HCT116 (cell line): ENCODE measurements around the gene AP1M1. TPM values are rescaled to one million over a fixed set of nuclear protein-coding genes. Genes with fewer than 3 reads are reported as not detected.
A peak's percentile ranks its signal among the peaks of the same experiment; 100 is the strongest.

ENCODE experiments used
- ATAC-seq: fragments of 200-7000 bp; cut with Tn5 transposase; 2 replicates; pipeline ENCODE4 v1.9.1; 2020; ENCODE audit warnings: mild to moderate bottlenecking, moderate library complexity
- BruUV-seq: library from RNA; stranded (reverse); fragments of 400-500 nt; replicated peaks from 2 replicates; lab custom pipeline; 2021; lab: Mats Ljungman, UMichigan
- CTCF ChIA-PET: fragments of 300-600 bp; sonication (Branson Sonifier 250); formaldehyde crosslinking; loops from one replicate; lab custom pipeline; 2021; ENCODE audit warnings: antibody characterized with exemption; lab: Charles Lee
- POLR2A ChIA-PET: fragments of 300-600, 350-600 bp; sonication (Branson Sonifier 250); formaldehyde crosslinking; loops from one replicate; lab custom pipeline; 2021; ENCODE audit warnings: antibody characterized with exemption; lab: Charles Lee
- RAD21 ChIA-PET, 2 experiments: fragments of 300-600 bp; sonication (Branson Sonifier 250); formaldehyde crosslinking; loops; one replicate each; lab custom pipeline; 2023; ENCODE audit warnings: low total read pairs in 2 of 2; ENCODE audit not compliant: uncharacterized antibody in 2 of 2, unreplicated experiment in 2 of 2, low non-redundant PET in 1 of 2; lab: Charles Lee
- DNase-seq: peaks from one replicate; pipeline ENCODE4 v3.0.0-alpha.2; 2010; ENCODE audit warnings: low read depth, low spot score
- H2AFZ ChIP-seq: fragments of 200-600 bp; shearing (Covaris generic), sonication (generic); 2 replicates; pipeline ENCODE4 v1.6.1; 2017; ENCODE audit warnings: low read depth, mixed run types, mixed read lengths, antibody characterized with exemption, low read length; ENCODE audit not compliant: poor library complexity, severe bottlenecking
- H3K27ac ChIP-seq: 2 replicates; pipeline ENCODE4 v1.5.1; 2012; ENCODE audit warnings: low read depth, low read length
- H3K27me3 ChIP-seq: fragments of 200-600 bp; sonication (generic); 2 replicates; pipeline ENCODE4 v1.6.1; 2016; ENCODE audit warnings: mixed run types, low read length, mixed read lengths; ENCODE audit not compliant: insufficient read depth
- H3K36me3 ChIP-seq, 2 experiments: fragments of 200-500 bp in 1 of 2; fragments of 200-600 bp in 1 of 2; sonication (Bioruptor generic) in 1 of 2; sonication (generic) in 1 of 2; 2 replicates each; pipeline versions ENCODE4 v1.5.1 to v1.6.1; 2014 to 2016; ENCODE audit warnings: low read length in 2 of 2, inconsistent platforms in 1 of 2, mixed read lengths in 1 of 2, mixed run types in 1 of 2; ENCODE audit not compliant: insufficient read depth in 2 of 2, control insufficient read depth in 1 of 2
- H3K4me1 ChIP-seq, 2 experiments: fragments of 200-600 bp in 1 of 2; sonication (generic) in 1 of 2; 2 replicates each; pipeline versions ENCODE4 v1.5.1 to v1.6.1; 2012 to 2017; ENCODE audit warnings: low read length in 2 of 2, inconsistent platforms in 1 of 2, mild to moderate bottlenecking in 1 of 2, mixed read lengths in 1 of 2, mixed run types in 1 of 2, moderate library complexity in 1 of 2; ENCODE audit not compliant: insufficient read depth in 2 of 2, control insufficient read depth in 1 of 2
- H3K4me2 ChIP-seq: fragments of 200-600 bp; sonication (generic); 2 replicates; pipeline ENCODE4 v1.6.1; 2017; ENCODE audit warnings: mixed run types, low read length, mixed read lengths
- H3K4me3 ChIP-seq, 2 experiments: fragments of 200-600 bp in 1 of 2; sonication (generic) in 1 of 2; replicated peaks in 1 of 2; 2 replicates each; pipeline ENCODE4 v1.5.1; 2011 to 2016; ENCODE audit warnings: low read length in 2 of 2, control low read depth in 1 of 2, low read depth in 1 of 2, mild to moderate bottlenecking in 1 of 2, mixed read lengths in 1 of 2, mixed run types in 1 of 2
- H3K79me2 ChIP-seq: fragments of 200-600 bp; sonication (generic); 2 replicates; pipeline ENCODE4 v1.6.1; 2017; ENCODE audit warnings: mild to moderate bottlenecking, mixed run types, low read length, moderate library complexity, mixed read lengths; ENCODE audit not compliant: insufficient read depth
- H3K9ac ChIP-seq: fragments of 200-600 bp; sonication (generic); 2 replicates; pipeline ENCODE4 v1.6.1; 2016; ENCODE audit warnings: low read length, mixed read lengths
- H3K9me2 ChIP-seq: fragments of 200-600 bp; sonication (generic), shearing (Covaris generic); 2 replicates; pipeline ENCODE4 v1.6.1; 2017; ENCODE audit warnings: mixed run types, mild to moderate bottlenecking, moderate library complexity; ENCODE audit not compliant: insufficient read depth
- H3K9me3 ChIP-seq, 2 experiments: fragments of 200-500 bp in 1 of 2; fragments of 200-600 bp in 1 of 2; sonication (Bioruptor generic) in 1 of 2; sonication (generic) in 1 of 2; 2 replicates each; pipeline ENCODE4 v1.6.1; 2014 to 2017; ENCODE audit warnings: low read length in 2 of 2, mixed read lengths in 2 of 2, inconsistent platforms in 1 of 2, low read depth in 1 of 2, mild to moderate bottlenecking in 1 of 2, mixed run types in 1 of 2, moderate library complexity in 1 of 2; ENCODE audit not compliant: control insufficient read depth in 1 of 2, insufficient read depth in 1 of 2
- H4K20me1 ChIP-seq: fragments of 200-600 bp; sonication (generic), shearing (Covaris generic); 2 replicates; pipeline ENCODE4 v1.6.1; 2017; ENCODE audit warnings: mixed run types, mild to moderate bottlenecking, moderate library complexity; ENCODE audit not compliant: insufficient read depth
- CBX3 ChIP-seq: IDR thresholded peaks from 2 replicates; pipeline ENCODE4 v1.6.1; 2012; ENCODE audit warnings: low read depth
- CEBPB ChIP-seq: IDR thresholded peaks from 2 replicates; pipeline ENCODE4 v1.6.1; 2012; ENCODE audit warnings: low read depth
- EGR1 ChIP-seq: IDR thresholded peaks from 2 replicates; pipeline ENCODE4 v1.6.1; 2012; ENCODE audit warnings: low read depth
- ELF1 ChIP-seq: IDR thresholded peaks from 2 replicates; pipeline ENCODE4 v1.6.1; 2012; ENCODE audit warnings: low read depth, borderline replicate concordance
- EZH2 ChIP-seq: fragments of 200-600 bp; sonication (generic); IDR thresholded peaks from 2 replicates; pipeline ENCODE4 v1.6.1; 2017; ENCODE audit warnings: antibody characterized with exemption, mixed run types
- FOSL1 ChIP-seq: IDR thresholded peaks from 2 replicates; pipeline ENCODE4 v1.6.1; 2012; ENCODE audit warnings: low read depth
- JUND ChIP-seq: IDR thresholded peaks from 2 replicates; pipeline ENCODE4 v1.6.1; 2012
- POLR2A ChIP-seq: IDR thresholded peaks from 2 replicates; pipeline ENCODE4 v1.7.0; 2011; ENCODE audit warnings: borderline replicate concordance; ENCODE audit not compliant: insufficient read depth, insufficient read length; ENCODE audit errors: extremely low read depth
- POLR2AphosphoS5 ChIP-seq: IDR thresholded peaks from 2 replicates; pipeline ENCODE4 v1.6.1; 2011; ENCODE audit warnings: mild to moderate bottlenecking, low read depth, low read length, moderate library complexity
- RAD21 ChIP-seq: IDR thresholded peaks from 2 replicates; pipeline ENCODE4 v1.6.1; 2012; ENCODE audit warnings: low read depth, mild to moderate bottlenecking
- SIN3A ChIP-seq: IDR thresholded peaks from 2 replicates; pipeline ENCODE4 v1.6.1; 2012; ENCODE audit warnings: low read depth
- SP1 ChIP-seq: IDR thresholded peaks from 2 replicates; pipeline ENCODE4 v1.6.1; 2012; ENCODE audit warnings: low read depth
- SRF ChIP-seq: IDR thresholded peaks from 2 replicates; pipeline ENCODE4 v1.6.1; 2012; ENCODE audit warnings: low read depth
- YY1 ChIP-seq: IDR thresholded peaks from 2 replicates; pipeline ENCODE4 v1.6.1; 2011; ENCODE audit warnings: low read length, low read depth, moderate library complexity, mild to moderate bottlenecking; ENCODE audit not compliant: insufficient replicate concordance; ENCODE audit errors: extremely low read depth
- ZNF274 ChIP-seq: fragments of 200-500 bp; sonication (Bioruptor generic); IDR thresholded peaks from 2 replicates; pipeline ENCODE4 v1.6.1; 2014; ENCODE audit warnings: mild to moderate bottlenecking, low read depth, low read length, inconsistent platforms
- intact Hi-C: fragments of 100-400 bp; cut with micrococcal nuclease; formaldehyde crosslinking; loops from 2 replicates; pipeline ENCODE4 v1.10.0; 2022
- total RNA-seq: library from RNA; stranded (reverse); gene quantifications from one replicate; pipeline ENCODE4 v1.2.1, GENCODE V29; 2021; ENCODE audit not compliant: unreplicated experiment
- TF ChIP-seq, protein P1 (sequence below), 3 experiments: fragments of 200-600 bp in 1 of 3; sonication (generic) in 1 of 3; IDR thresholded peaks in 2 of 3; conservative IDR thresholded peaks in 1 of 3; 2 replicates each; pipeline ENCODE4 v1.5.1; 2012 to 2017; ENCODE audit warnings: low read depth in 2 of 3, low read length in 2 of 3, antibody characterized with exemption in 1 of 3, borderline replicate concordance in 1 of 3, control low read depth in 1 of 3, mild to moderate bottlenecking in 1 of 3, mixed read lengths in 1 of 3, mixed run types in 1 of 3, moderate library complexity in 1 of 3; ENCODE audit not compliant: insufficient read depth in 1 of 3
- TF ChIP-seq, protein P2 (sequence below): IDR thresholded peaks from 2 replicates; pipeline ENCODE4 v1.6.1; 2012
- TF ChIP-seq, protein P3 (sequence below): IDR thresholded peaks from 2 replicates; pipeline ENCODE4 v1.6.1; 2011; ENCODE audit warnings: mild to moderate bottlenecking, low read length, moderate library complexity; ENCODE audit not compliant: insufficient replicate concordance; ENCODE audit errors: extremely low read depth
- TF ChIP-seq, protein P4 (sequence below): IDR thresholded peaks from 2 replicates; pipeline ENCODE4 v1.6.1; 2012

The AP1M1 gene
- total RNA-seq, 1 experiment from 2014 or later: 50.0 TPM

DNA sequence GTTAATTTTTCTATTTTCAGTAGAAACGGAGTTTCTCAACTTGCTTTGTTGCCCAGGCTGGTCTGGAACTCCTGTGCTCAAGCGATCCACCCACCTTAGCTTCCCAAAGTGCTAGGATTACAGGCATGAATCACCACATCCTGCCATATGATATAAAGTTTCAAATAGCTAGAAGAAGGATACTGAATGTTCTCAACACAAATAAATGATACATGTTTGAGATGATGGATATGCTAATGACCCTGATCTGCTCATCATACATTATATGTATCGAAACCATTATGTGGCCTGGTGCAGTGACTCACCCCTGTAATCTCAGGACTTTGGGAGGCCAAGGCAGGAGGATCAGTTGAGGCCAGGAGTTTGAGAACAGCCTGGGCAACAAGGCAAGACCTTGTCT lies 35.9 kb upstream of the AP1M1 start (continued):
- TF ChIP-seq, protein P1, sequence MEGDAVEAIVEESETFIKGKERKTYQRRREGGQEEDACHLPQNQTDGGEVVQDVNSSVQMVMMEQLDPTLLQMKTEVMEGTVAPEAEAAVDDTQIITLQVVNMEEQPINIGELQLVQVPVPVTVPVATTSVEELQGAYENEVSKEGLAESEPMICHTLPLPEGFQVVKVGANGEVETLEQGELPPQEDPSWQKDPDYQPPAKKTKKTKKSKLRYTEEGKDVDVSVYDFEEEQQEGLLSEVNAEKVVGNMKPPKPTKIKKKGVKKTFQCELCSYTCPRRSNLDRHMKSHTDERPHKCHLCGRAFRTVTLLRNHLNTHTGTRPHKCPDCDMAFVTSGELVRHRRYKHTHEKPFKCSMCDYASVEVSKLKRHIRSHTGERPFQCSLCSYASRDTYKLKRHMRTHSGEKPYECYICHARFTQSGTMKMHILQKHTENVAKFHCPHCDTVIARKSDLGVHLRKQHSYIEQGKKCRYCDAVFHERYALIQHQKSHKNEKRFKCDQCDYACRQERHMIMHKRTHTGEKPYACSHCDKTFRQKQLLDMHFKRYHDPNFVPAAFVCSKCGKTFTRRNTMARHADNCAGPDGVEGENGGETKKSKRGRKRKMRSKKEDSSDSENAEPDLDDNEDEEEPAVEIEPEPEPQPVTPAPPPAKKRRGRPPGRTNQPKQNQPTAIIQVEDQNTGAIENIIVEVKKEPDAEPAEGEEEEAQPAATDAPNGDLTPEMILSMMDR (IDR thresholded peaks at IDR 0.05 in 2 of 3, conservative IDR thresholded peaks at IDR 0.05 in 1 of 3; ENCODE audit: borderline replicate concordance in 1 of 3, insufficient read depth in 1 of 3, low read depth in 2 of 3, low read length in 2 of 3): no peak
- peak; percentile 61 for TF ChIP-seq EGR1
- TF ChIP-seq, protein P2, sequence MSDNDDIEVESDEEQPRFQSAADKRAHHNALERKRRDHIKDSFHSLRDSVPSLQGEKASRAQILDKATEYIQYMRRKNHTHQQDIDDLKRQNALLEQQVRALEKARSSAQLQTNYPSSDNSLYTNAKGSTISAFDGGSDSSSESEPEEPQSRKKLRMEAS: peak; percentile 64
- TF ChIP-seq SP1: peak; percentile 71
- no peak; the same call in 1 of the 2 replicates for TF ChIP-seq SRF
- no peak; the same call in none of the 2 replicates for TF ChIP-seq CBX3
- no peak for TF ChIP-seq ELF1
- TF ChIP-seq EZH2: no peak

DNA sequence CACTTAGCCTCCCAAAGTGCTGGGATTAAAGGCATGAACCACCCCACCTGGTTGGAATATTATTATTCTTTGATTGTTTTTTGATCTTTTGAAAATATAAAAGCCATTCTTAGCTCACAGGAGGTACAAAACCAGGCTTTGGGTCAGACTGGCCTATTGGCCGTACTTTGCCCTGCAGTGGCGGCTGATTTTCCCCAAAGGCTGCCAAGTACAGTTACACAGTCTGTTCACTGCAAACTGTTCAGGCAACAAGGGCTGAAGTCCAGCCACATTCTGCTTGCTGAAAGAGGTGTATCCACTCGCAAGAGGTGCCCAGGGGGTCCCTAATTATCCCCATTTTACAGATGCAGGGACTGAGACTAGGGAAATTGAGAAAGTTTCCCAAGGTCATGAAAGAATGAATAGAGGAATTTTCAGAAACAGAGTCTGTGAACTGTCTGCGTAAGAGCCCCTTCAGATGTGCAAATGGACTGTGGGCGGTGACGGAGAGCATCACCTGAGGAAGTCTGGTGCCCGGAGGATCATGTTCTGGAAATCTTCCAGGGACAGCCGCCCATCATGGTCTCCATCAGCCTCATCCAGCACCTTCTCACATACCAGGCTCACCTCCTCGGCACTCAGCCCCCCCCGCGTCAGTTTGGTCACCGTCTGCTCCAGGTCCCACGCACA lies 33.4 kb upstream of the AP1M1 start:
- CTCF ChIA-PET: no interaction called here
- H3K4me3 ChIP-seq: no peak overlapping the region
- H2AFZ ChIP-seq: peak overlapping the region; percentile 76
- TF ChIP-seq FOSL1 (no peak), ELF1 (no peak), CEBPB (no peak), POLR2AphosphoS5 (no peak), JUND (no peak), ZNF274 (no peak), EZH2 (no peak), POLR2A (no peak), CBX3 (no peak), YY1 (no peak), RAD21 (no peak), SIN3A (no peak)
- TF ChIP-seq, protein P2: no peak
- TF ChIP-seq, protein P3, sequence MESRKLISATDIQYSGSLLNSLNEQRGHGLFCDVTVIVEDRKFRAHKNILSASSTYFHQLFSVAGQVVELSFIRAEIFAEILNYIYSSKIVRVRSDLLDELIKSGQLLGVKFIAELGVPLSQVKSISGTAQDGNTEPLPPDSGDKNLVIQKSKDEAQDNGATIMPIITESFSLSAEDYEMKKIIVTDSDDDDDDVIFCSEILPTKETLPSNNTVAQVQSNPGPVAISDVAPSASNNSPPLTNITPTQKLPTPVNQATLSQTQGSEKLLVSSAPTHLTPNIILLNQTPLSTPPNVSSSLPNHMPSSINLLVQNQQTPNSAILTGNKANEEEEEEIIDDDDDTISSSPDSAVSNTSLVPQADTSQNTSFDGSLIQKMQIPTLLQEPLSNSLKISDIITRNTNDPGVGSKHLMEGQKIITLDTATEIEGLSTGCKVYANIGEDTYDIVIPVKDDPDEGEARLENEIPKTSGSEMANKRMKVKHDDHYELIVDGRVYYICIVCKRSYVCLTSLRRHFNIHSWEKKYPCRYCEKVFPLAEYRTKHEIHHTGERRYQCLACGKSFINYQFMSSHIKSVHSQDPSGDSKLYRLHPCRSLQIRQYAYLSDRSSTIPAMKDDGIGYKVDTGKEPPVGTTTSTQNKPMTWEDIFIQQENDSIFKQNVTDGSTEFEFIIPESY: no peak
- TF ChIP-seq, protein P4, sequence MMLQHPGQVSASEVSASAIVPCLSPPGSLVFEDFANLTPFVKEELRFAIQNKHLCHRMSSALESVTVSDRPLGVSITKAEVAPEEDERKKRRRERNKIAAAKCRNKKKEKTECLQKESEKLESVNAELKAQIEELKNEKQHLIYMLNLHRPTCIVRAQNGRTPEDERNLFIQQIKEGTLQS: no peak
- TF ChIP-seq, all 23 proteins: peak for 0
- DNase-seq: no peak
- intact Hi-C loops: no loop called here
- Histone ChIP-seq H3K9me2 (no peaks in the 10 kb centered on the region), H3K9ac (no peak overlapping the region), H3K4me1 (peaks cover 42 to 54% of the 10 kb centered on the region in 2 experiments), H3K9me3 (no peaks in the 10 kb centered on the region; a peak in 1 of 4 replicates), H4K20me1 (no peaks in the 10 kb centered on the region), H3K36me3 (no peaks in the 10 kb centered on the region), H3K27me3 (no peaks in the 10 kb centered on the region), H3K4me2 (peak overlapping the region; percentile 3), H3K79me2 (no peaks in the 10 kb centered on the region), H3K27ac (0 out of 2 replicates have a peak overlapping the region, but pooled peaks have one; percentile 13)
- ChIA-PET RAD21 (no interaction called here), POLR2A (interaction anchor here (1.7 kb wide), 1 partner anchor 21 kb away, joined by 4 read pairs; the partner anchor contains the start of gene FAM32A)
- no TSS peak for BruUV-seq
- ATAC-seq: no peak
